SK-N-SH (cell line): ENCODE data around the gene PODXL2.

Experiments
- EZH2phosphoT487 ChIP-seq: fragments of 200-600 bp; sonication (generic); IDR thresholded peaks from 2 replicates; pipeline ENCODE4 v1.6.1; 2017; ENCODE audit warnings: low read depth, mixed run types, mild to moderate bottlenecking, antibody characterized with exemption, moderate library complexity, borderline replicate concordance
- GATA2 ChIP-seq: sonication (generic); formaldehyde crosslinking; IDR thresholded peaks from 2 replicates; pipeline ENCODE4 v1.5.0; 2020; ENCODE audit warnings: mild to moderate bottlenecking, missing genetic modification reagents
- NRF1 ChIP-seq: IDR thresholded peaks from 2 replicates; pipeline ENCODE4 v1.6.1; 2012; ENCODE audit warnings: low read depth, mild to moderate bottlenecking, low read length
- POLR2AphosphoS5 ChIP-seq: IDR thresholded peaks from 2 replicates; pipeline ENCODE4 v1.6.1; 2012; ENCODE audit warnings: low read depth, low read length
- RFX5 ChIP-seq: IDR thresholded peaks from 2 replicates; pipeline ENCODE4 v1.6.1; 2012; ENCODE audit warnings: mild to moderate bottlenecking, improper control_type of control experiment, low read length
- TAF1 ChIP-seq: IDR thresholded peaks from 2 replicates; pipeline ENCODE4 v1.6.1; 2012; ENCODE audit warnings: low read depth, mild to moderate bottlenecking, low read length, moderate library complexity, borderline replicate concordance
- YY1 ChIP-seq: IDR thresholded peaks from 2 replicates; pipeline ENCODE4 v1.4.0; 2012; ENCODE audit warnings: low read depth, mild to moderate bottlenecking
- TF ChIP-seq, protein P1 (sequence below): fragments of 200-600 bp; sonication (generic); IDR thresholded peaks from 2 replicates; pipeline ENCODE4 v1.6.1; 2017; ENCODE audit warnings: antibody characterized with exemption, mild to moderate bottlenecking, moderate library complexity
- TF ChIP-seq, protein P2 (sequence below): IDR thresholded peaks from 2 replicates; pipeline ENCODE4 v1.4.0; 2012; ENCODE audit warnings: low read depth, borderline replicate concordance
- TF ChIP-seq, protein P3 (sequence below): IDR thresholded peaks from 2 replicates; pipeline ENCODE4; 2012

DNA sequence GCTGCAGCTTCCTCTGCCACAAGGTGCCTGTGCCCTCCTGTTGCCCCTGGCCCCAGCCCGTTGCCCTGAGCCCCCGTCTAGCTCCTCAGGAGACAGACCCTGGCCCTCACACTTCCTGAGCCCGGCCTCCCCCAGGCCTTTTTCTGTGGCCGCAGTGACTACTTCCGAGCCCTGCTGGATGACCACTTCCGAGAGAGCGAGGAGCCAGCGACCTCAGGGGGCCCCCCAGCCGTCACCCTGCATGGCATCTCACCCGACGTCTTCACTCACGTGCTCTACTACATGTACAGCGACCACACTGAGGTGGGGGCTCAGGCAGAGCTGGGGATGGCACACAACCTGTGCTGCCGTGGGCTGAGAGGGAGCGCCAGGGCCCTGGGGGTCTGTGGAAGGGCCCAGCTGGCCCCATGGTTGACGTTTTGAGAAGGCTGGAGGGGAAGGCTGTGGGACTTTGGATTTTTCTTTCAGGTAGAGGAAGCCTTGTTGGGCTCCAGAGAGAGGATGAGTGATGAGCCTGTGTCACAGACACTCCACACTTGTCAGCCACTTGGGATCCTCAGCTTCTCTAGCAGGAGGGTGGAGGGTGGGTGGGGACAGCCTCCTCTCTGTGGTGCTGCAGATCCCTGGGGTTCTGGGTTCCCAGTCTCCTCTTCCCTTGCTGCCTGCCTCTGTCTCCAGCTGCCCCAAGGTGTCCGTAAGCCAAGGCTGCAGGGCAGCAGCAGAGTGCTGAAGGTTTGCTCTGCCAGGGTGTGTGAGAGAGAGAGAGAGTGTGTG, 48.7 kb downstream of the PODXL2 start:
- TF ChIP-seq EZH2phosphoT487: no peak
- TF ChIP-seq, protein P1, sequence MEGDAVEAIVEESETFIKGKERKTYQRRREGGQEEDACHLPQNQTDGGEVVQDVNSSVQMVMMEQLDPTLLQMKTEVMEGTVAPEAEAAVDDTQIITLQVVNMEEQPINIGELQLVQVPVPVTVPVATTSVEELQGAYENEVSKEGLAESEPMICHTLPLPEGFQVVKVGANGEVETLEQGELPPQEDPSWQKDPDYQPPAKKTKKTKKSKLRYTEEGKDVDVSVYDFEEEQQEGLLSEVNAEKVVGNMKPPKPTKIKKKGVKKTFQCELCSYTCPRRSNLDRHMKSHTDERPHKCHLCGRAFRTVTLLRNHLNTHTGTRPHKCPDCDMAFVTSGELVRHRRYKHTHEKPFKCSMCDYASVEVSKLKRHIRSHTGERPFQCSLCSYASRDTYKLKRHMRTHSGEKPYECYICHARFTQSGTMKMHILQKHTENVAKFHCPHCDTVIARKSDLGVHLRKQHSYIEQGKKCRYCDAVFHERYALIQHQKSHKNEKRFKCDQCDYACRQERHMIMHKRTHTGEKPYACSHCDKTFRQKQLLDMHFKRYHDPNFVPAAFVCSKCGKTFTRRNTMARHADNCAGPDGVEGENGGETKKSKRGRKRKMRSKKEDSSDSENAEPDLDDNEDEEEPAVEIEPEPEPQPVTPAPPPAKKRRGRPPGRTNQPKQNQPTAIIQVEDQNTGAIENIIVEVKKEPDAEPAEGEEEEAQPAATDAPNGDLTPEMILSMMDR: no peak
- TF ChIP-seq TAF1: no peak
- TF ChIP-seq, protein P2, sequence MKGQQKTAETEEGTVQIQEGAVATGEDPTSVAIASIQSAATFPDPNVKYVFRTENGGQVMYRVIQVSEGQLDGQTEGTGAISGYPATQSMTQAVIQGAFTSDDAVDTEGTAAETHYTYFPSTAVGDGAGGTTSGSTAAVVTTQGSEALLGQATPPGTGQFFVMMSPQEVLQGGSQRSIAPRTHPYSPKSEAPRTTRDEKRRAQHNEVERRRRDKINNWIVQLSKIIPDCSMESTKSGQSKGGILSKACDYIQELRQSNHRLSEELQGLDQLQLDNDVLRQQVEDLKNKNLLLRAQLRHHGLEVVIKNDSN: no peak
- TF ChIP-seq, protein P3, sequence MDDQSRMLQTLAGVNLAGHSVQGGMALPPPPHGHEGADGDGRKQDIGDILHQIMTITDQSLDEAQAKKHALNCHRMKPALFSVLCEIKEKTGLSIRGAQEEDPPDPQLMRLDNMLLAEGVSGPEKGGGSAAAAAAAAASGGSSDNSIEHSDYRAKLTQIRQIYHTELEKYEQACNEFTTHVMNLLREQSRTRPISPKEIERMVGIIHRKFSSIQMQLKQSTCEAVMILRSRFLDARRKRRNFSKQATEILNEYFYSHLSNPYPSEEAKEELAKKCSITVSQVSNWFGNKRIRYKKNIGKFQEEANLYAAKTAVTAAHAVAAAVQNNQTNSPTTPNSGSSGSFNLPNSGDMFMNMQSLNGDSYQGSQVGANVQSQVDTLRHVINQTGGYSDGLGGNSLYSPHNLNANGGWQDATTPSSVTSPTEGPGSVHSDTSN: no peak
- TF ChIP-seq POLR2AphosphoS5: no peak
- TF ChIP-seq NRF1: no peak
- TF ChIP-seq RFX5: no peak
- TF ChIP-seq YY1: no peak
- no peak for TF ChIP-seq GATA2 (CRISPR knock-in tag)
